Lower lobe of right lung (tissue), 2 donors: Measurements from ENCODE around the gene XKR8. TPM values are rescaled to one million over a fixed set of nuclear protein-coding genes. Genes with fewer than 3 reads are reported as not detected.
A peak's percentile ranks its signal among the peaks of the same experiment; 100 is the strongest.

Experiments
- ATAC-seq, 2 donors: fragments of 200-7000 bp; cut with Tn5 transposase; one replicate each; pipeline ENCODE4 v1.9.1; 2020 to 2022; ENCODE audit warnings: mild to moderate bottlenecking in 2 of 2, moderate library complexity in 2 of 2
- DNase-seq: peaks from one replicate; pipeline ENCODE4 v3.0.0-alpha.2; 2020
- H3K27ac ChIP-seq: fragments of 200-600 bp; one replicate; pipeline ENCODE4 v1.8.0; 2022
- H3K27me3 ChIP-seq: fragments of 200-600 bp; one replicate; pipeline ENCODE4 v1.8.0; 2022; ENCODE audit warnings: low read depth
- H3K36me3 ChIP-seq: fragments of 200-600 bp; one replicate; pipeline ENCODE4 v1.8.0; 2022; ENCODE audit warnings: mild to moderate bottlenecking
- H3K4me1 ChIP-seq: fragments of 200-600 bp; one replicate; pipeline ENCODE4 v1.8.0; 2022
- H3K4me3 ChIP-seq: fragments of 200-600 bp; one replicate; pipeline ENCODE4 v1.8.0; 2022; ENCODE audit warnings: mild to moderate bottlenecking
- H3K9me3 ChIP-seq: fragments of 200-600 bp; one replicate; pipeline ENCODE4 v1.8.0; 2022
- CTCF ChIP-seq: fragments of 200-600 bp; IDR thresholded peaks from one replicate; pipeline ENCODE4 v1.8.0; 2022; ENCODE audit warnings: antibody characterized with exemption, mild to moderate bottlenecking
- intact Hi-C: fragments of 100-400 bp; cut with DNase I; formaldehyde crosslinking; loops from one replicate; pipeline ENCODE4 v1.11.0; 2022
- total RNA-seq: library from RNA; stranded (reverse); fragmentation: NEBNext Ultra II Directional; extraction: Animal tissue kit (Norgen Biotek cat#: 25700); gene quantifications from one replicate; pipeline ENCODE4 v1.2.1, GENCODE V29; 2021
- donor health status: DM: no; HTN: yes; CAD: no; lungs with severe emphysema.

The XKR8 gene
- total RNA-seq, 1 donor from 2014 or later, result 12.8 TPM

- Histone ChIP-seq H3K27ac (no peak overlapping the region), H3K4me1 (peaks cover 5% of the 10 kb centered on the region), H3K36me3 (peaks cover 71% of the 10 kb centered on the region), H3K9me3 (no peaks in the 10 kb centered on the region), H3K27me3 (no peaks in the 10 kb centered on the region), H3K4me3 (no peak overlapping the region)
- DNase-seq (no peak), ATAC-seq (no peak)
- TF ChIP-seq CTCF, result no peak
- intact Hi-C loops, result no loop called here
Measured at GRCh38 chr1:27970401-27970800, 10.6 kb downstream of the XKR8 start.

GRCh38 chr1:27971674-27972073 lies 11.9 kb downstream of the XKR8 start:
- no peak for TF ChIP-seq CTCF
- H3K9me3 ChIP-seq, result no peaks in the 10 kb centered on the region
- H3K4me3 ChIP-seq, result no peak overlapping the region
- no peak overlapping the region for H3K27ac ChIP-seq
- intact Hi-C loops, result no loop called here
- H3K4me1 ChIP-seq, result peaks cover 5% of the 10 kb centered on the region
- ATAC-seq, result no peak
- H3K27me3 ChIP-seq, result no peaks in the 10 kb centered on the region
- no peak for DNase-seq
- peaks cover 68% of the 10 kb centered on the region for H3K36me3 ChIP-seq

- no peak for TF ChIP-seq CTCF
- no peak overlapping the region for H3K27ac ChIP-seq
- H3K9me3 ChIP-seq, result no peaks in the 10 kb centered on the region
- no peaks in the 10 kb centered on the region for H3K27me3 ChIP-seq
- peaks cover 68% of the 10 kb centered on the region for H3K36me3 ChIP-seq
- DNase-seq (no peak), ATAC-seq (no peak)
- peaks cover 5% of the 10 kb centered on the region for H3K4me1 ChIP-seq
- H3K4me3 ChIP-seq, result no peak overlapping the region
- intact Hi-C loops, result no loop called here
Measured at GRCh38 chr1:27972141-27972540, 12.4 kb downstream of the XKR8 start.

- ATAC-seq (no peak), DNase-seq (no peak)
- H3K4me1 ChIP-seq, result peaks cover 5% of the 10 kb centered on the region
- no peak overlapping the region for H3K27ac ChIP-seq
- H3K9me3 ChIP-seq, result no peaks in the 10 kb centered on the region
- intact Hi-C loops, result no loop called here
- H3K36me3 ChIP-seq, result peaks cover 61% of the 10 kb centered on the region
- H3K4me3 ChIP-seq, result no peak overlapping the region
- TF ChIP-seq CTCF, result no peak
- no peaks in the 10 kb centered on the region for H3K27me3 ChIP-seq
Measured at GRCh38 chr1:27973771-27974416, 14.1 kb downstream of the XKR8 start.

DNA sequence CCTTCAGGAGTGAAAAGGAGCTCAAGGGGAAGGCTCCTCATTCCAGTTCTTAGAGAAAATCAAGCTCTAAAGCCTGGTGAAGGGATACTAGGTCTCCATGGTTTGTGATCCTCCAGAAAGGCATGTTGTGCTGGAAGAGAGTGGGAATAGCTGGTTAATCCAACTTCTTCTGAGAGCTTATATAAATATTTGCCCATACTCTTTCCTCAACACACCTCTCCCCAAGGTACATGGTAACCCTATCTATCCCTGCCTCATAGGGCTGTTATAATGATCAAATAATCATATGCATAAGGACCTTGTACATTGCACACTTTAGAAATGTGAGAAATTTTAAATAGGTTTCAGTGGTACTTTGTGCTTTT lies 14.6 kb downstream of the XKR8 start:
- ATAC-seq, result peak; percentile 37 to 43
- H3K27me3 ChIP-seq, result no peaks in the 10 kb centered on the region
- no peak for TF ChIP-seq CTCF
- peaks cover 10% of the 10 kb centered on the region for H3K4me1 ChIP-seq
- no peak overlapping the region for H3K27ac ChIP-seq
- intact Hi-C loops, result no loop called here
- no peak overlapping the region for H3K4me3 ChIP-seq
- DNase-seq, result no peak
- no peaks in the 10 kb centered on the region for H3K9me3 ChIP-seq
- H3K36me3 ChIP-seq, result peaks cover 64% of the 10 kb centered on the region
